Epidermal melanocyte (primary cell): ENCODE measurements around the gene LHFPL2.
"Not testable (repeated sequence)": the region's sequence is repeated elsewhere in the genome, so short reads cannot be mapped to it uniquely, and the experiment has no call there.

Experiments
- DNase-seq: peaks from one replicate; pipeline ENCODE4 v3.0.0; 2011; ENCODE audit warnings: low spot score; ENCODE audit not compliant: insufficient read length

LHFPL2 gene, protein sequence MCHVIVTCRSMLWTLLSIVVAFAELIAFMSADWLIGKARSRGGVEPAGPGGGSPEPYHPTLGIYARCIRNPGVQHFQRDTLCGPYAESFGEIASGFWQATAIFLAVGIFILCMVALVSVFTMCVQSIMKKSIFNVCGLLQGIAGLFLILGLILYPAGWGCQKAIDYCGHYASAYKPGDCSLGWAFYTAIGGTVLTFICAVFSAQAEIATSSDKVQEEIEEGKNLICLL

DNA sequence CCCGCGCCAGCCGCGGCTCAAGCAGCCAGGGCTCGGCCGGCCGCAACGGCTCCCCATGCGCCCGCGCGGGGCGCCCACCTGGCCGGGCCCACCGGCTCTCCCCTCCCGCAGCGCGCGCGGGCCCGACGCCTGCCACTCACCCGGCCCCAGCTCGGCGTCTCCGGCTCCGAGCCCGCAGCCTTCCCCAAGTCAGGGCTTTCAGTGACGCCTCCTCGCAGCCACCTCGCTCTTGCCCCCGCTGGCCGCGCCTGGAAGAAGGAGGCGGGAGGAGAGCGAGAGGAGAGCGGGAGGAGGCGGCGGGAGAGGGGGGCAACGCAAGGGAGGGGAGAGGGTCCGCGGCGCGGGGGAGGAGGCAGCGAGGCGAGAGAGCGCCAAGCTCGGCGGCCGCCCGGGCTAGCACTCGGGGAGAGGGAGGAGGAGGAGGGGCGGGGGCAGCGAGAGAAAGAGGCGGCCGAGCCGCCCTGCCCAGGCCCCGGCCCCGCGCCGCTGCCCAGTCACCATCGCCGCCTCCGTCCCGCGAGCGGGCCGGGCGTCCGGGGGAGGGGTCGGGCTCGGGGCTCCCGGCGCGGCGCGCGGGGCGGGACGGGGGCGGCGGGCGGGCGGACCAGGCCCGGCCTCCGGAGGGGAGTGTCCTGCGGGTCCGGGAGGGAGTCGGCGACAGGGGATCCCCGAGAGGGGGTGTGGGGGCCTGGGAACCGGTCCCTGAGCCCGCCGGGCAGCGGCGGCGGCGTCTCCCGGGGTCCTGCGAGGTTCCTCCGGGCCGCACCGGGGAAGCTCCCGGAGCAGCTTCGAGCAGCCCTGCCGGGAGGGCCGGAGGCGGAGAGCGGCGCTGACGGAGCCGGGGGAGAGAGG is at the start of gene LHFPL2:
Gene LHFPL2, minus strand, starts transcription at position 414 of the 852 bp plus-strand sequence. CDS start 138,559 bp downstream, outside the sequence.
- DNase-seq = peak; percentile 44

DNA sequence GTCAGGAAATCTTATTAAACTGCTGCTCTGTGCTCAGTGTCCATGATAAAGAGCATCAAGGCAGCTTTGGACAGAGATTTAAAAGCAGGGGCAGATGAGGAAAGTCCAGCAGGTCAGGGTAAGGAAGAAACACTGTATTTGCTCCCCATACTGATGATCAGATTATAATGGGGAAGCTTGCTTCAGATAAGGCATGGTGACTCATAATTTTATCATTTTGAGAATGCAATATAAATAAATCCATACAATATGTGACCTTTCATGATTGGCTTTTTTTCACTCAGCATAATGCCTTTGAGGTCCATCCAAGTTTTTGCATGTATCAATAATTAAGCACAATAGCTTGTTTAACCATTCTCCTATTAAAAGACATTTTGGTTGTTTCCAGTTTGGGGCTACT is 48.1 kb upstream of the LHFPL2 start:
- no peak for DNase-seq

GRCh38 chr5:78696052-78696451 is 47.5 kb upstream of the LHFPL2 start:
- not testable (repeated sequence) for DNase-seq

GRCh38 chr5:78693339-78693738 is 44.8 kb upstream of the LHFPL2 start:
- DNase-seq = no peak

DNA sequence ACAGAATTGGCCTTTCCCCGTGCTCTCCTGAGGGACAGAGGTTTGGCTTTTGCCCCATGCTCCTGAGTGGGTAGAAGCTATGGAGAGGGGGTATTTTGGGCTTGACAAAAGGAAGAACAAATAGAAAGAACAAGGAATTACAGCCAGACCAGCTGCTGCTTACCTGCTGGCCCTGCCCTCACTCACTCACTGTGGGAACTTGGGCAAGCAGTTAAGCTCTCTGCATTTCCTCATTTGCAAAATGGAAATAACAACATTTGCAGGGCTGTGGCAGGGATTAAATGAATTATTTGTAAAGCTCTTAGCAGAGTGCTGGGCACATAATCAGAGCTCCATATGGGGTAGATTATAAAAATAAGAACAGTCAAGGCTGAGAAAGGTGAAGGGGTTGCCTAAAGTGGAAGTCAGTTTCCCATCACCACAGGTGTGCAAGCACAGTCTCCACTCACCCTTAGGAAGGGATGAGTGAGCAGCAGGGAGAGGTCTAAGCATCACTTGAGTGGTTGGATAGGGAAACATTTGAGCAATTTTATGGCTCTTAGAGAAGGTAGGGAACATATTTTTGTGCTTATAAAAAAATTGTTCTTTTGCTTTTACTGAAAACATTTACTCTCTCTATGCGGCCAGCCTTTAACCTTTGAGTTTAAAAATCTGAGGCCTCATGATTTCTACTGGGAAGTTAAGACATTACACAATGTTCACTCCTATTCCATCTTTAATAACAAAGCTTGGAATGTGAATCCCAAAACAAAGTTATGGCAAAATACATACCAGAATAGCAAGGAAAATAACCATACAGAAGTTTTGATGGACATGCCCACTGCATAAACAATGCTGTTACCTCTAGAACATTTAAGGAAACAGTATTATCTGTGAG is 42.8 kb upstream of the LHFPL2 start:
- no peak for DNase-seq

DNA sequence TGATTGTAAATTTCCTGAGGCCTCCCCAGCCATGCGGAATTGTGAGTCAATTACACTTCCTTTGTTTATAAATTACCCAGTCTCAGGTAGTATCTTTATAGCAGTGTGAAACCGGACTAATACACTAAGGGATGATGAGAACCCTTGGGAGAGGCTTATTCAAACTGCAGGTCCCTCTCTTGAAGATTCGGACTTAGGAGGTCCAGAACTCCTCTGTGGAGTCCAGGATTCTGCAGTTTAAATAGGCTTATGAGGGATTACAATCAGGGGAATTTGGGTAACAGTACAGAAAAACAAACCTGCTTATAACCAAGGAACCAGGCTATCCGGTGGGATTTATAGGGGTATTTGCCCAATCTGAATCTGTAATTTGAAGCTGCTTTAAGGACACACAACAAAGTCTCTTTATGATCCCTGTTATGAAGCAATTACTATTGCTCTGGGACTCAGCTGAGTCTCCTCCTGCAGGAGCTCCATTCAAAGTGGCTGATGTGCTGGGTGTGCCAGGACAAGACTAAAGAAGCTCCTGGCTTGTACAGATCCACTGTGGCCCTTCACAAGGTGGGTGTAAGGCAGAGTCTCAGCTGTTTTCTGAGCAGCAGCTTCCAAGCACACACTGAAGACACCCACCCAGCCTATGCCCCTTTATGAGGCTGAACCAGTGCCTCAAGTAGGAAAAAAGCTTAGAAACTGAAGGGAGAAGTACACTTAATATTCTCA is 41.8 kb upstream of the LHFPL2 start:
- DNase-seq = no peak

- no peak for DNase-seq
These were observed 41.1 kb upstream of the LHFPL2 start for GRCh38 chr5:78689540-78690252.

DNA sequence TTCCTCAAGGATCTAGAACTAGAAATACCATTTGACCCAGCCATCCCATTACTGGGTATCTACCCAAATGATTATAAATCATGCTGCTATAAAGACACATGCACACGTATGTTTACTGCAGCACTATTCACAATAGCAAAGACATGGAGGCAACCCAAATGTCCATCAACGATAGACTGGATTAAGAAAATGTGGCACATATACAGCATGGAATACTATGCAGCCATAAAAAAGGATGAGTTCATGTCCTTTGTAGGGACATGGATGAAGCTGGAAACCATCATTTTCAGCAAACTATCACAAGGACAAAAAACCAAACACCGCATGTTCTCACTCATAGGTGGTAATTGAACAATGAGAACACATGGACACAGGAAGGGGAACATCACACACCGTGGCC is 38.9 kb upstream of the LHFPL2 start:
- not testable (repeated sequence) for DNase-seq

GRCh38 chr5:78683905-78684304 is 35.3 kb upstream of the LHFPL2 start:
- DNase-seq = not testable (repeated sequence)

DNA sequence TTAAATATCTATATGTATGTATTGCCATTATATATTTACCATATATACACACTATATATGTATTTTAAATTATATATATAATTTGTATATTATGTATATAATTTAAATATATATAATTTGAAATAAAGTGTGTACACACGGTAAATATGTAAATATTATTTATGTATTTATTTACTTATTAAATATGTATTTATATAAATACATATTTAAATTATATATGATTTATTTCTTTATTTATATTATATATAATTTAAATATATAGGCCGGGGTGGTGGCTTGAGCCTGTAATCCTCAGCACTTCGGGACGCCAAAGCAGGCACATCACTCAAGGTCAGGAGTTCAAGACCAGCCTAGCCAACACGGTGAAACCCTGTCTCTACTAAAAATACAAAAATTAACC is 31.3 kb upstream of the LHFPL2 start:
- no peak for DNase-seq

- DNase-seq = no peak
These were observed 29.5 kb upstream of the LHFPL2 start for GRCh38 chr5:78677777-78678668.

DNA sequence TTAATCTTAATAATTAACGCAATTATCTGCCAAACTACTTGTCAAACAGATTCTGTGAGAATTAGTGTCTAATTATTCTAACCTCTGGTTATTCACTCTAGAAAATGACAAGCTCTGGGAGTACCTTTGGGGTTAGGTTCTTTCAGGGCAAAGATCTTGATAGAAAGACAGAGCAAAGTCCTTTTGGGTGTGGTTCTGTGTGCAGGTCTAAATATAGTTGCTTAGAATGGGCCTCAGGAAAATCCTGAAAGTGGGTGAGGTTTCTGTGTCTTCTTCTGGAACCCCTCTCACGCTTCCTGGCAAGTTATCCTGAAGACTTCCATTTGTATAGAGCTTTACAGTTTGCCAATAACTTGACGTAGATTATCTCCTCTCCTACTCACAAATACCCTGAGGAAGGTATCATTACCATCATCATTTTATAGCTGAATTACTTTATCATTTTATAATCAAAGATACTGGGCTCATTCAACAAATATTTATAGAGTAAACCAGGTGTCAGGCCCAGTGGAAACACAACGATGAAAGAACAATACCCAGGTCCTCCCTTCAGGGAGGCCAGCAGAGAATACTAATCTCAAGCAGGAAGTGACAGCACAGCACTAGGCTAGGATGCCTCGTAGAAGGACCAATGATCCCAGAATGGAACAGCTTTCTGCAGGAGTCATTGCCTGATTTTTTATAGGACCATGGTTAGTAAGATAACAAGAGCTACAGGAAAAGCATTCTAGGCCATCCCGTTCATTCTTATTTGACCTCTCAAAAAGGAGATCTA is 27.6 kb upstream of the LHFPL2 start:
- no peak for DNase-seq

- DNase-seq = not testable (repeated sequence)
These were observed 25.3 kb upstream of the LHFPL2 start for GRCh38 chr5:78673827-78674226.

- DNase-seq = no peak
These were observed 23.6 kb upstream of the LHFPL2 start for GRCh38 chr5:78672154-78672553.

DNA sequence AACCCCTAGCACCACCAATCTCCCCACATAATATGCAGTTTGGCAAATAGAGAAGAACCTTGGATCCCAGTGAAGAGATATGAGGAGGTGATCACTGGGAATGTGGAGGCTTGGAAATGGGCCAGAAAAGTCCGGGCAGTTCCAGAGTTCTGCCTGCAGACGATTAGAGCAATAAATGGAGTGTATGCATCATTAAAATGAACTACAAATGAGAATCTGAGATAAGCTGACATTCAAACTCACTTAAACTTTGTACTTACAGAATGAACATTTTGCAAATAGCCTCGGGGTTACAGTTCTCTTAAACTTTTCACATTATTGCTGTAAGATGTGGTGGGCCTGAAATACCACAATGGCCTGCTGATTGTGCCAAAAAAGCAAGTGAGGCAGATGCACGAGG is 23.0 kb upstream of the LHFPL2 start:
- DNase-seq = no peak

- DNase-seq = no peak
These were observed 22.2 kb upstream of the LHFPL2 start for GRCh38 chr5:78670701-78671269.

DNA sequence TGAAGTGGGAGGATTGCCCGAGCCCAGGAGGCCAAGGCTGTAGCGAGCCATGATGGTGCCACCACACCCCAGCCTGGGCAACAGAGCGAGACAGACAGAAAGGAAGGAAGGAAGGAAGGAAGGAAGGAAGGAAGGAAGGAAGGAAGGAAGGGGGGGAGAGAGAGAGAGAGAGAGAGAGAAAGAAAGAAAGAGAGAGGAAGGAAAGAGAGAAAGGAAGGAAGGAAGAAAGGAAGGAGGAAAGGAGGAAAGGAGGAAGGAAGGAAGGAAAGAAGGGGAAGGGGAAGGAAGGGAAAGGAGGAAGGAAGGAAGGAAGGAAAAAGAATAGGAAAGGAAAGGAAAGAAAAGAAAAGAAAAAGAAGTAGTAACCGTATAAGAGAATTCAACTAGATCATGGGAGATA is 20.8 kb upstream of the LHFPL2 start:
- DNase-seq = no peak

DNA sequence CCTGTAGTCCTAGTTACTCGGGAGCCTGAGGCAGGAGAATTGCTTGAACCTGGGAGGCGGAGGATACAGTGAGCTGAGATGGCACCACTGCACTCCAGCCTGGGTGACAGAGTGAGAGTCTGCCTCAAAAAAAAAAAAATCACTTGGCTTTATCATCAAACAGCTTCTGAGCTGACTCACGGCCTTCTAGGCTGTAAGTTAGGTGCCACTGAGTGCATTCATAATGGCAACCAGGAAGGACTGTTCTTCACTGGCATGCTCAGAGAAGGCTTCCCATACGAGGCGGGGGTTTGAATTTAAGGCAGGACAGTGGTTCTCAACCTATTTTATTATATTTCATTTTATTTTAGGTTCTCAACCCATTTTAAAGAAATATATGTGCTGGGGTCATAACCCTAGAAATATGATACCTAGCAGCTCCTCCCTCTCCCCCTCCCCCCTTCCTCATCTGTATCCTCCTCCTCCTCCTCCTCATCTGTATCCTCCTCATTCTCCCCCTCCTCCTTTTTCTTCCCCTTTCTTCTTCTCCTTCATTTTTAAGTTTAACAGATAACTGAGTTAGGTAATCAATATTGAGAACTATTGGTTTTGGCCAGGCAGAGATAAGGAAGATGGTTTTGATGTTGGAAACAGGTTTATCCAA is 19.0 kb upstream of the LHFPL2 start:
- DNase-seq = no peak
